Tibial nerve (tissue), 4 donors: ENCODE measurements around the gene ARHGEF11.

Experiments used
- EP300 ChIP-seq, 2 donors: sonication (generic); formaldehyde crosslinking; IDR thresholded peaks; one replicate each; pipeline ENCODE4 v1.6.1; 2017; ENCODE audit warnings: antibody characterized with exemption in 2 of 2, mild to moderate bottlenecking in 1 of 2
- TF ChIP-seq, protein P1 (sequence below), 5 experiments: fragments of 200-600 bp in 3 of 5; fragments of 450-650 bp in 2 of 5; sonication (generic) in 3 of 5; IDR thresholded peaks; one replicate each; pipeline ENCODE4 v1.5.1; 2016 to 2019; ENCODE audit warnings: antibody characterized with exemption in 5 of 5, mild to moderate bottlenecking in 3 of 5, moderate library complexity in 2 of 5

DNA sequence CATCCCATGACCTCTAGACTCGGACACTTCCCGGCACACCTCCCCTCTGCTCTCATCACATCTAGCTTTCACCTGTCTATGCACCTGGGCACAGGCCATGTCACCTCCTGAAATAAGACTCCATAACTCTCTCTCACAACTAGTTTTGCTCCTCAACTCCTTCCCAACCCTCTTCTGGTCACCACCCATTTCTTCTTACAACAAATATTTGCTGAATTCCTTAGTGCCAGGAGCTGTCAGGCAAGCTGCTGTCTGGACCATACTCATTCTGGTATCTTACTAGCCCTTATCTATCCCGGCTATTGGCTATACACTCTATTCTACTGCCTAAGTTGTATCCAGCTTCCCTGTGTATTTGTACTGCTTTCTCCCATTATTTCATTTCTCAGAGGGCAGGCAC, 76.0 kb downstream of the ARHGEF11 start:
- TF ChIP-seq, protein P1, sequence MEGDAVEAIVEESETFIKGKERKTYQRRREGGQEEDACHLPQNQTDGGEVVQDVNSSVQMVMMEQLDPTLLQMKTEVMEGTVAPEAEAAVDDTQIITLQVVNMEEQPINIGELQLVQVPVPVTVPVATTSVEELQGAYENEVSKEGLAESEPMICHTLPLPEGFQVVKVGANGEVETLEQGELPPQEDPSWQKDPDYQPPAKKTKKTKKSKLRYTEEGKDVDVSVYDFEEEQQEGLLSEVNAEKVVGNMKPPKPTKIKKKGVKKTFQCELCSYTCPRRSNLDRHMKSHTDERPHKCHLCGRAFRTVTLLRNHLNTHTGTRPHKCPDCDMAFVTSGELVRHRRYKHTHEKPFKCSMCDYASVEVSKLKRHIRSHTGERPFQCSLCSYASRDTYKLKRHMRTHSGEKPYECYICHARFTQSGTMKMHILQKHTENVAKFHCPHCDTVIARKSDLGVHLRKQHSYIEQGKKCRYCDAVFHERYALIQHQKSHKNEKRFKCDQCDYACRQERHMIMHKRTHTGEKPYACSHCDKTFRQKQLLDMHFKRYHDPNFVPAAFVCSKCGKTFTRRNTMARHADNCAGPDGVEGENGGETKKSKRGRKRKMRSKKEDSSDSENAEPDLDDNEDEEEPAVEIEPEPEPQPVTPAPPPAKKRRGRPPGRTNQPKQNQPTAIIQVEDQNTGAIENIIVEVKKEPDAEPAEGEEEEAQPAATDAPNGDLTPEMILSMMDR (IDR thresholded peaks at IDR 0.05): no peak
- no peak for TF ChIP-seq EP300 (IDR thresholded peaks at IDR 0.05)
